ENCODE measurements around the gene RBM4.

GRCh38 chr11:66595245-66595904, 43.1 kb upstream of the RBM4 start:
- TF ChIP-seq CTCF (conservative IDR thresholded peaks at IDR 0.05 in 1 of 2, IDR thresholded peaks at IDR 0.05 in 1 of 2; ENCODE audit: low read depth in 1 of 2, low read length in 2 of 2) (no peak), EZH2 (IDR thresholded peaks at IDR 0.05; ENCODE audit: low read length, missing control alignments) (no peak)
